GM19239 (cell line): ENCODE results near the gene SAA1.
A peak's percentile ranks its signal among the peaks of the same experiment; 100 is the strongest.
"Not testable (repeated sequence)": the region's sequence is repeated elsewhere in the genome, so short reads cannot be mapped to it uniquely, and the experiment has no call there.

Experiments
- DNase-seq: peaks from one replicate; pipeline ENCODE4 v3.0.0; 2011; ENCODE audit warnings: low spot score; ENCODE audit not compliant: insufficient read length
- FAIRE-seq: peaks from 2 replicates; lab custom pipeline; 2011; peaks lifted over from hg19 to GRCh38; lab: Jason Lieb, UNC

SAA1 gene

GRCh38 chr11:18265949-18266348, at the start of gene SAA1:
Gene SAA1 (plus strand): TSS chr11:18266264. CDS start chr11:18266888, 624 bp downstream.
- DNase-seq = no peak
- peak; percentile 14 for FAIRE-seq

GRCh38 chr11:18221274-18221876, 44.7 kb upstream of the SAA1 start:
- FAIRE-seq (no peak), DNase-seq (no peak)

- no peak for DNase-seq
- no peak for FAIRE-seq
These were observed 43.1 kb upstream of the SAA1 start for GRCh38 chr11:18222814-18223421.

DNA sequence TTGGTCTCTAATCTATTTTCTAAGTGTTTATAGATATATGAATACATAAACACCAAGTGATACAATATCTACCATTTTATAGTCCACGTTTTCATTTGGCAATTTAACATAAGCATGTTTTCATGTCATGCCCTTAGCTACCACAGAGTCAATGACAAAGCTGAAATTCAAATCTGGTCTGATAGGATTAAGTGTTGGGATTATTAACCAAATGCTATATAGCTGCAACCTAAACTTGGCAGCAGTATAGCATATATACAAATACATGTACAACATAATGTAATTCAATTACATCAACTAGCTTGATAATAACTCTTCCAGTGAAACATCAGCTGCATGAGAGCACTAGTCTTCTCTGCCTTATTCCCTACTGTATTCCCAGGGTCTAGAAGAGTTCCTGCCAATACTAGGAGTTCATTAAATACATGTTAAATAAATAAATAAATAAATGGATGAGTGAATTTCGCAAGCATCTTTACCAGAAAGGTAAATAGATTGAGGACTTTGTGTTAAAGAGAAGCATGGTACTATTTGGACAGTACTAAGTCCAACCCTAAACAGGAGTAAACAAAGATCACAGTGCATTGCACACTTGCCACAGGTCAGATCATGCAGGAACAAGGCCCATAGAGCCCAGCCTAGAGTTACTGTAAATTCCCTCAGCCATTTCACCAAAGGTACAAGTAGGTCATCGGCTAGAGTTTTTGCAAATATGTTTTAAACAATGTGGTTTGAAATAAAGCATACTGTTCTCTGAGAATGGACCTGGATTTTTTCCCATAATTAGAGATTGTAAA, 42.3 kb upstream of the SAA1 start:
- DNase-seq = no peak
- FAIRE-seq = no peak

DNA sequence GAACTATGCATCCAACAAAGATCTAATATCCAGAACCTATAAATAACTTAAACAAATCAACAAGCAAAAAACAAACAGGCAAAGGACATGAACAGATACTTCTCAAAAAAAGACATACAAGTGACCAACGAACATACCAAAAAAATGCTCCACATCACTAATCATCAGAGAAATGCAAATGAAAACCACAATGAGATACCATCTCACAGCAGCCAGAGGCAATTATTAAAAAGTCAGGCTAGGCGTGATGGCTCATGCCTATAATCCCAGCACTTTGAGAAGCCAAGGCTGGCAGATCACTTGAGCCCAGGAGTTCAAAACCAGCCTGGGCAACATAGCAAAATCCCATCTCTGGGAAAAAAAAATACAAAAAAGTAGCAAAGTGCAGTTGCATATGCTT, 40.2 kb upstream of the SAA1 start:
- DNase-seq (no peak), FAIRE-seq (peak; percentile 80)

DNA sequence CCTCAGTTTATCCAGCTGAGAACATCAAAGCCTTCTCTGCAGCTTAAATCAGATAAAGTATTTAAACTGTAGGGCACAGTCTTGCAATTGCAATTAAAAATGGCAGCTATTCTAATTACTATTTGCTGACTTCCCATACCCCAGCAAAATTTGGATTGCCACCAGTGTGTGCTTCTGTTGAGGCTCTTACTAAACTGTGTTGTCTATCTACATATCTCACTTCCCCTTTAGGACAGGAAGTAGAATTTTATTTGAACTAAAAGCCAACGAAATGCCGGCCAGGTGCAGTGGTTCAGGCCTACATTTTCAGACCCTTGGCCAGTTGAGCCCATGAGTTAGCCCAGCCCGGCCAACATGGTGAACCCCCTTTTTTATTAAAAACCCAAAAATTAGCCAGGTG, 36.6 kb upstream of the SAA1 start:
- FAIRE-seq = peak; percentile 93
- DNase-seq = peak; percentile 45

DNA sequence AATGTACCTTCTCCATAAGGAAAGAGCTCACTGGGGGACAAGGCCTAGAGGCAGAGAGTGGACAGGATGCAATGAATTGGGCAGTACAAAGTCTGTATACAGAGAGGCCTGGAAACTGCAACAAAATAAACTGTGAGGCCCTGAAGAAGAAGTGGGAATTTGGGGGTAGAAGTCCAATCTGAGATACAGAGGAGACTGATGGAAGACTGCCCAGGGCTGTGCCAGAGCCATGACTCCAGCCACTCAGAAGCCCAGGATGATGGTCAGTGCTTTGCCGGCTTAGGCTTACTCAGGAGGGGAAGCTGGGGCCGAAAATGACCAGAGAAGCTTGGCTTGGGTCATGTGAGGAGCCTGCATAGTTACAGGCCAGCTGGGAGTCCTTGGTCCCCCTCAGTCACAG, 35.2 kb upstream of the SAA1 start:
- FAIRE-seq (no peak), DNase-seq (no peak)

DNA sequence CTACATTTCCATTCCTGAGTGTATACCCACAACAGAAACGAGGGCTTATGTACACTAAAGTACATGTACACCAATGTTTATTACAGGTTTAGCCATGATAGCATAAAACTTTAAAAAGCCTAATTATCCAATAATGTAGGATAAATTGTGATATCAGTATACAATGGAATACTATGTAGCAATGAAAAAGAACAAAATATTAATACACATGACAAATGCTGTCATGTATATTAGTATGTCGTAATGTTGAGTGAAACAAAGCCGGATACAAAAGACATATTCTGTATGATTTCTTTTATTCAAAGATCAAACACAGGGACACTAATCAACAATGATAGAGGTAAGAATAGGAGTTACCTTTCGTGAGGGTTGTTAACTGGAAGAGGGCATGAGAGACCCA, 32.2 kb upstream of the SAA1 start:
- DNase-seq (no peak), FAIRE-seq (no peak)

- FAIRE-seq = no peak
- DNase-seq = no peak
These were observed 30.4 kb upstream of the SAA1 start for GRCh38 chr11:18235394-18236334.

- FAIRE-seq (no peak), DNase-seq (no peak)
These were observed 29.3 kb upstream of the SAA1 start, which contains the start of gene SAA4 for GRCh38 chr11:18236664-18237356. Gene SAA4 (minus strand): TSS chr11:18236802. CDS start chr11:18235926, 876 bp downstream.

- DNase-seq = no peak
- no peak for FAIRE-seq
These were observed 26.4 kb upstream of the SAA1 start for GRCh38 chr11:18239655-18240054.

DNA sequence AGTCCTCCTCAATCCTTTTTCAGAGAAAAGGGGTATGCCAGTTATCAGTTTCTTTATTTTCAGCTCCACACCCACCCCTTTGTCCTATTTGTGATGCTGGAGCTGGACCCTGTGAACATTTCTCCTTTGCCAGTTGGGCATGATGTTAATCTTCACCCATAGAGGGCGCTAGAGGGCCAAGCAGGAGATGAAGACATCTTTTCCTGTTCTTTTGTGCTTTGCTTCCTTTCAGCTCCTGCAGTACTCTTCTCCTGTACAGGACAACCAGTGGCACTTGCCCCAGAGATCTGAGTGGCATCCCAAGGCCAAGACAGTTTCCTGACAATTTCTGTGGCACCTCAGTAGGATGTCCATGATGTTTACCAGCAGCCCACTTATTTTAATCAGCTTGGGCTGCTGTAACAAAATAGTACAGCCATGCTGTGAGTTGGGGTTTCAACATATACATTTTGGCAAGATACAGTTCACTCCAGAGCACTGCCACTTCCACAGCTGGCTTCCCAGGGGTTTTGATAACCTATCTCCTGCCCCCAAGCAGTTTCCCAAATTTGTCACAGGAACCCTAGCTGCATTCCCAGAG, 22.2 kb upstream of the SAA1 start:
- no peak for DNase-seq
- FAIRE-seq = peak; percentile 79

DNA sequence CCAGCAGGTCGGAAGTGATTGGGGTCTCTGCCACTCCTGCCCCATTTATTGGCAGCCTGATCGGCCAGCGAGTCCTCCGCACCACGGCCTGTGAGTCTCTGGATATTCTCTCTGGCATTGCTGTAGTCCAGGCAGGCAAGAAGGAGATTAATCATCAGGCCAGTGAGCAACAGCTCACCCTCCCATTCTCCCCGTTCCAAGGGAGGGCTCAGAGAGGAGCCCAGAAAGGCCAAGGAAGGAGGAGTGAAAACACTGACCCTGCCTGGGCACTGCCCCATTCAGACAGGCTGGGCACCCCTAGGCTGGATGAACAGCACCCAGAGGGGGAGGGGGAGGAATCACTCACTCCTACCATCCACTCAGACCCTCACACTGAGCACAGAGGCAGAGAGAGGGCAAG, 20.7 kb upstream of the SAA1 start:
- DNase-seq = no peak
- FAIRE-seq = no peak

DNA sequence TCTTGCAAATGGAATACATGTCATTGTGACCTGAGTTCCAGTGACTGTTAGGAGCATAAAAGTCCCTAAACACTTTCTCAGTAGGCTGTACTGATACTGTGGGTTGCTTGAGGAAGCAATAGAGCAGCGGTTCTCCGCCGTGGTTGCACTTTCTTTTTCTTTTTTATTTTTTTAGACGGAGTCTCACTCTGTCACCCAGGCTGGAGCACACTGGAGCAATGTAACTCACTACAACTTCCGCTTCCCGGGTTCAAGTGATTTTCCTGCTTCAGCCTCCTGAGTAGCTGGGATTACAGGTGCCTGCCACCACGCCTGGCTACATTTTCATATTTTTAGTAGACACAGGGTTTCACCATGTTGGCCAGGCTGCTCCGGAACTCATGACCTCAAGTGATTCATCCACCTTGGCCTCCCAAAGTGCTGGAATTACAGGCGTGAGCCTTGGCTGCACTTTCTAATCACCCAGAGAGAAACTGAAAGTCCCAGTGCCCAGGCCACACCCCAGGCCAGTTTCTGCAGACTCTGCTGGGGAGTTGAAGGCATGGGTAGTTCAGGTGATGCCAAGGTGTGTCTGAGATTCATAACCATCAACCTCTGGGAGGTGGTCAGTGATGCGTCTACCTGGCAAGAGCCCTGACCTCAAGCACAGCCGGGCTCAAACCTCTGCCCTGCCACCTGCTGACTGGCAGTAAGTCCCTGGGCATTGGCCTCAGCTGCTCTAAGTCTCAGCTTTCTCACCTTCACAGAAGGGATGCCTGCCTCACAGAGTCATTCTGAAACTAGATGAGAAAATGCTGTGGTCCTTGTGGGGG, 19.5 kb upstream of the SAA1 start:
- DNase-seq = peak; percentile 44
- FAIRE-seq = not testable (repeated sequence)

DNA sequence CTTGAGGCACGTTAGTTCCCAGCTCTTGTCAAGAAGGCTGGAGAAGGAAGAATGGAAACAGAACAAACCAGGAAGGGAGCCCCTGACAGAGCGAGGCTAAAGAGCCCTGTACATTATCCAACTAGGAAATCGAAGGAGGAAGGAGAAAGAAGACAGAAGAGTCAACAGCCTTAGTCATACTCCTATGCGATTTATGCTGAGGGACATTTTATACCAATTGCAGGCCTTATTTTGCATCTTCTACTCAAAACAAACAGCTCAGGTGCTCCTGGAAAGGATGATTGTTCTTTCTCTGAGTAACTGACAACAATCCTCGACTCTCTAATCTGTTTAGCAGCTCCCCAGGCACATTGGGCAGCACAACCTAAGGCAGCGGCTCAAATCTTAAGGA, 18.9 kb upstream of the SAA1 start:
- DNase-seq = not testable (repeated sequence)
- FAIRE-seq = peak; percentile 99

DNA sequence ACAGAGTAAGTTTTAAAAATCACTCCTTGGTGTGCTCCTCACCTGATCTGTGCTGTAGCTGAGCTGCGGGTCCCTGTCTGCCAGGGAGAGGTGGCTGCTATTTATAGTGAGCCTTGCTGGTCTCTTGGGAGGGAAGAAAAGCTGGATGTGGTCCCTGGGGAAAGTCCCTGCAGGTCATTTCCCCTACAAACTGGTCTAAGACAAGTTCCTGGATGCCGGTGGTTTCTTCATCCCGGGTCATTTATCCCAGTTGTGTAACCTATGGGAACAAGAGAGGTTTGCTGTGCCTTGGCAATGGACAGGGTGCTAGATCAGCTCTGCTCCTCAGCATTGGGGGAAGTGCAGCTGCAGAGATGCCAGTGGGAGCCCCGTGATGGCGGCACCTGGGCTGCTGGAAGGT, 17.5 kb upstream of the SAA1 start, which contains the start of gene SAA2:
TSS of gene SAA2 (minus strand) at position 108 of the 400 bp plus-strand sequence. CDS start 657 bp downstream, outside the sequence.
- DNase-seq = no peak
- FAIRE-seq = no peak

DNA sequence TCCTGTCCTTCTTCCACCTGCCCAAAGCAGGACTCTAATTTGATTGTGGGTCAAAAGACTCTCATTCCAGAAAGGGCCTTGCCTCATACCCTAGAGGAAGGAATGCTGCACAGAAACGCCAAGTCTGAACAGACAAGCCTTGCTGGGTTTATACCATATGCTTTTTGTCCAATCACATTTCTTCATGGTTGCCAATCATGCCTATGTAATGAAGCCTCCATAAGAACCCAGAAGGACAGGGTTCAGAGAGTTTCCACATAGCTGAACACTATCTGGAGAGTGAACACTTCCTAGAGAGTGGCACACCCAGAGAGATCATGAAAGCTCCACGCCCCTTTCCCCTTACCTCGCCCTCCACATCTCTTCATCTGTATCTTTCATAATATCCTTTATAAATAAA, 12.8 kb upstream of the SAA1 start:
- FAIRE-seq = no peak

GRCh38 chr11:18253778-18254338, 12.2 kb upstream of the SAA1 start:
- DNase-seq (no peak), FAIRE-seq (no peak)

More for the DNA sequence above, 12.8 kb upstream of the SAA1 start:
- DNase-seq = no peak
